Glomerular visceral epithelial cell (primary cell): ENCODE results near the gene TEK.
"Not testable (repeated sequence)": the region's sequence is repeated elsewhere in the genome, so short reads cannot be mapped to it uniquely, and the experiment has no call there.

Experiments
- DNase-seq: peaks from one replicate; pipeline ENCODE4 v3.0.0-alpha.2; 2016; ENCODE audit errors: extremely low spot score

TEK gene

DNA sequence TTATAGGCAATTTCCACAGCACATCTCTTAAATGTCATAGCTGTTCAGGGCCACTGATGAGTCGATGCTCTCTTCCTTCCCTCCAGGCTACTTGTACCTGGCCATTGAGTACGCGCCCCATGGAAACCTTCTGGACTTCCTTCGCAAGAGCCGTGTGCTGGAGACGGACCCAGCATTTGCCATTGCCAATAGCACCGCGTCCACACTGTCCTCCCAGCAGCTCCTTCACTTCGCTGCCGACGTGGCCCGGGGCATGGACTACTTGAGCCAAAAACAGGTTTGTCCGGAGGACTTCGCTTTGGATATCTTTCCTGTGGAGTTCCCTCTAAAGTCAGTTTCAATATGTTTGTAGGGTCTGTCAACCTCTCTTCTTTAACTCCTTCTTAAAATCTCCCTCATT is 103.6 kb downstream of the TEK start:
- no peak for DNase-seq

DNA sequence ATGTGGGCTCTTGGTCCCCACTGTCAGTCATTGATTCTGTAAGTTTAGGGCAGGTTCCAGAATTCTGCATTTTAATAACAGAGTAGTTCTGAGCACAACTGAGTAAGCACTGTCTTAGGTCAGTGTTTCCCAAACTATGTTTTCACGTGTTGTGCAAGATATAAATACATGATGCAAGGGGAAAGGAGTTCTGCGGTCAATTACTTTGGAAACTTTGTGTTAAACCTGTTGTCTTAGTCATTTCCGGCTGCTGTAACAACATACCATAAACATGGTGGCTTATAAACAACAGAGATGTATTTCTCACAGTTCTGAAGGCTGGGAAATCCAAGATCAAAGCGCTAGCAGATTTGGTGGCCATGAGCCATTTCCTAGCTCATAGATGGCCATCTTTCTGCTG is 118.2 kb downstream of the TEK start:
- DNase-seq = no peak

DNA sequence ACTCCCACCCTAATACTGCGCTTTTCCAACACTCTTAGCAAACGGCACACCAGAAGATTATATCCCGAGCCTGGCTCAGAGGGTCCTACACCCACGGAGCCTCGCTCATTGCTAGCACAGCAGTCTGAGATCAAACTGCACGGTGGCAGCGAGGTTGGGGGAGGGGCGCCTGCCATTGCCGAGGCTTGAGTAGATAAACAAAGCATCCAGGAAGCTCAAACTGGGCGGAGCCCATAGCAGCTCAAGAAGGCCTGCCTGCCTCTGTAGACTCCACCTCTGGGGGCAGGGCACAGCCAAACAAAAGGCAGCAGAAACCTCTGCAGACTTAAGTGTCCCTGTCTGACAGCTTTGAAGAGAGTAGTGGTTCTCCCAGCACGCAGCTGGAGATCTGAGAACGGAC is 130.6 kb downstream of the TEK start:
- not testable (repeated sequence) for DNase-seq

DNA sequence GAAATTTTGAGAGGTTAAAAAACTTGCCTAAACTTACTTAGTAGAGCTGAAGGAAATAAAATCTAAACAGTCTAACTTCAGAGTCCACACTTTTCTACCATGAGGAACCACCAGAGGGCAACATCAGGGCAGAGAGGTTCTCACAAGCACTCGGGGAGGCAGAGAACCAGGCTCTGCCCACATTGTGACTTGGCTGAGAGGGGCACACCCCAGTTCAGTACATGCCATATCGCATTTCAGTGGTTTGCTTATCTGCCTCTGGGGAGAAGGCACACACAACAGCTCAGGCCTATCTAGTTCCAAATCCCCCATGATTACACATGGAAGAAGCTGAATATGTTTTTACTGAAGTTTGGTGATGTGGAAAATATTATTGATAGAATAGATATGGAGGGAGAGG is 138.7 kb downstream of the TEK start:
- peak; percentile 38 for DNase-seq

DNA sequence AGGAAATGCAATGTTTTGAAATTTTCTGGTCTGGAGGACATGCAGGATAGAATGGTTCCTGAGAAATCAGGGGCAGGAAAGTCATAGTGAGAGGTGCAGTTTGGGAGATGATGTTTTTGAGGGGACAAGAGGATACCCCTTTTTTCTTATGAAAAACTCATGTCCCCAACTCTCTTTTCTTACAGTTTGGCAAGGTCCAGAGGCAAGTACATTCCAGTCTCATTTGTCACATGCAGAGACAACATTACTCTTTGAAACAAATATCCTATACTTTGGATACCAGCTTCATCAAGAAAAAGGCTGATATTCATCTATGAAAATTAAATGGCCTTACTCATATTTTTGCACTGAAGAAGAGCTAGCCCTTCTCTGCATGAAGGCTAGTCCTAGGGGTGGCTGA is 139.7 kb downstream of the TEK start:
- DNase-seq = no peak

DNA sequence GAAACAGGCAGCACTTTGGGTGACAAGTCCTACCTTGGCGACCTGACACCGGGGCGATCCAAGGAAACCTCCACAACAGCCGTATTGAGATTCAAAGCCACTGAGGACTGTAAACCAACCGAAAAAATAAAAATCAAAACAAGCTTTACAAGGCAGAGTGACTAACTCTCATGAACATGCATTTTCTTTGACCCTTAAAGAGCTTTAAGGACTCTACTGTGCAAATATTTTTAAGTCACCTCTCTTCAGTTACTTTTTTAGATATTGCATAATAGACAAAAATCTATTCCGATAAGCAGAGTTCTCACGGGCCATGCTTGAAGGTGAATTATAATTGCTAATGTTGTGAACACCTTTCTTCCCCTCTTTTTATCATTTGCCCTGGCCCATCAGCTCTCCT is 149.6 kb downstream of the TEK start:
- no peak for DNase-seq

DNA sequence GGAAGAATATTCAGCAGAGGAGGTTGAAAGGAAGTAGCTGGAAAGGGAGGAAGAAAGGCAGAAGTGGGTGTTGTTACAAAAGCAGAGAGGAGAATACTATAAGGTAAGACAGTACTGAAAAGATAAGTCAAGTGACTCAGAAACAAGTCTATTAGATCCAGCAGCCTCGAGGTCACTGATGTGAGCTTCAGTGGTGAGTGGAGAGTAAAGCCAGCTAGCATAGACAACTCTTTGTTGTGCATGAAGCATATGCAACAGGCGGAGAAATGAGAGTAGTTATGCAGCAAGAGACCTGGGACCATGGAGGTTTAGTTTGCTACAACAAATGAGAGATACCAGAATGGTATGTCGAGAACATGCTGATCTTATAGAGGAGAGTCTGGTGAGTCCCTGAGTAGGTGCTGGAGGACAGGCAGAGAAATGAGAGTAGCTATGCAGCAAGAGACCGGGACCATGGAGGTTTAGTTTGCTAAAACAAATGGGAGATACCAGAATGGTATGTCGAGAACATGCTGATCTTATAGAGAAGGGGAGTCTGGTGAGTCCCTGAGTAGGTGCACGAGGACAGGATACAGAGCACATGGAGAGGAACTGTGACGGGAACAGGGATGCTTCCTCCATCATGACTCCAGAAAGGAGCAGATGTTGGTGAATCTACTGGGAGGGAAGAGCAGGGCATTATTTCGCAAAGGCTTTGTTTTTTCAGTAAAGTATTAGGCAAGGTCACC is 151.9 kb downstream of the TEK start:
- no peak for DNase-seq

DNA sequence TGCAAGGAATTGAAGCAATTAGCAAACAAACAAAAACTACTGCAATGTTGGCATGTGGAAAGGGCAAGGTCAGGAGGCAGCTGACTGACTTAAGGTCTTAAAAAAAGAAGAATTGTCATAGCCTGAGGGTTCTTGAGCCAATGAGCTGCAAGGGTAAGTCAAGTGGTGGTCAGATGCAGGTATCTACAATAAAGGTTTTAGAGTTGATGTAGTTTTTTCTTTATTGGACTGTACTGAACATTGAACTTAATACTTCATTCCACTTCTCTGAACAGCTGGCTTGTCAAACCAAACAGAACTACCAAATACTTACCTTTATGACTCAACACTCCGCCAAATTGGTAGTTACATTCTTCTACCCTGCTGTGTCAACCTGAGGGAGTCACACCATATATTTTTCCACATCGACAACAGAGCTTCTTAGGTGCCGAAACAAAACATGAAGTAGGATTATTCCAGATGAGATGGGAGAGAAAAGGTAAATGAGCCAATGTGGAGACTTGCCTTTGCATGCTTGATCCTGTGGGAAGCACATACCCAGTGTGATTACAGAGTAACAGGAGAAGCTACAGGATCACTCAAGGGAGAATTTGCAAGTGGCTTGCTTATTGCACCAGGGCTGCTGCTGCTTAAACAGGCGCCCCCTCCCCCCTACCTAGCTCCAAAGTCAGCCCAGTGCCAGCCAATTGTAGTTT is 152.6 kb downstream of the TEK start:
- no peak for DNase-seq

DNA sequence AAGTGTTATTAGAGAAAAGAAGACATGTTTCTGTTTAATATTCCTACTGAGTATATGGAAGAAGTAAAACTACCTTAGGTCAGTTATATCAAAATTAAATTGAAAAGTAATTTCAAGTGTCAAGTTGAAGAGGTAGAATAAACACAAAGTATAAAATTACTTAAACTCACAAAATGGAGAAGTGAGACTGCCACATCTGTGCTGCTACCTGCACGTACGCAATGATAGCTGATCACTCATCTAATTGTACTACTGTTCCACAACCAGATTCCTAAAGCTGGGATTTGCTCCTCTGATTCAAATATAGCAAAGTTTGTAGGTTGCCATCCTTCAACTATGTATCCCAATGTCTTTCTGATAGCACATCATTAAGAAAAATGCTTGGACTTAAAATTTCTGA is 163.1 kb downstream of the TEK start:
- no peak for DNase-seq

DNA sequence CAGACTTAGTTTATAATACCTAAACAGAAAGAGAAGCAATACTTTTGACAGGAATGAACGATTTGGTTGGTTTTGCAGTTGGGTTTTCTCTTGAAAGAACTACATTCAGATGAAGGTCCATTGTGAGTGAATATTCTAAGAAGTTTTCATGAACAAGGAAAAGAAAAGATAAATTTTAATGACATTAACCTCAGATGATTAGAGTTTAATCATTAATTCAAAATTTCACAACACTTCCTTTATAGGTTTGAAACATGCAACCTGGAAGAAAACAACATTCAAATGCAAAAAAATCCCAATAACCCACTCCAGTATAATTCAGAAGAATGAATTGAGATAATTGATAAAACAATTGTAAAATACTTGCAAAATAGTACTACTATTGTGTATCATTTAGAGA is 164.2 kb downstream of the TEK start:
- no peak for DNase-seq

DNA sequence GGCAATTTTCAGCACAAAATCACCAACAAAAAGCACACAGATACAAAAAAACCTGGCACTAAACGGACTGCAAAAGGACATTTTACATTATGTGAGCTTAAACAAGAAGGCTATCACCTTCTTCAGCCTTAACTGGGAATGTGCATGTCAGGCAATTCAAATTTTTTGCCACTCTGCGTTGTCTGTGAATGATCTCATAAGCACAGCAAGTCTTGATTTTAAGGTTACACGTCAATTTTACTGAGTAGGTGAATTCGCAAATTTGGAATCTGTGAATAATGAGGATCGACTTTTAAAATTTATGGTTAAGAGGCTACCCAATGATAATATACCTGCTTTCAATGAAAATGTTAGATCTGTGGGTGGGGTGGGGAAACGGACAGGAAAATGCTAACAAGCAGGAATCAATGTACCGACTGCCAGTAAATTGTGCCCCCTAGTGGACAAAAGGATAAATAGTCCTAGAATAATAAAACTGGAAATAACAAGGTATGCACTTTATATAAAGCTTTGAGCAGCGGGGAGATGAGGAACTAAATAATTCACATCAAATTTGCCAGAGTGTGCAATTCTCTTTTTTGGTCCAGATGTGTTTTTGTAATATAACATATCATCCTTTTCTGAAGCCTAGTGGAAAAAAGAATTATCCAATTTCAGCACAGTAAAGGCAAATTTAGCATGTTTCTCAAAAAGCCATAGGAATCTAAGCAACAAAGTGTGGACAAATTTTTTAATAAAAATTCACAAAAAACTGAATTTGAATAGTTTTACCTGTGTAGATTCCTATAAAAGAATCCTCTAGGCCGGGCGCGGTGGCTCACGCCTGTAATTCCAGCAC is 167.4 kb downstream of the TEK start:
- DNase-seq = peak; percentile 67

DNA sequence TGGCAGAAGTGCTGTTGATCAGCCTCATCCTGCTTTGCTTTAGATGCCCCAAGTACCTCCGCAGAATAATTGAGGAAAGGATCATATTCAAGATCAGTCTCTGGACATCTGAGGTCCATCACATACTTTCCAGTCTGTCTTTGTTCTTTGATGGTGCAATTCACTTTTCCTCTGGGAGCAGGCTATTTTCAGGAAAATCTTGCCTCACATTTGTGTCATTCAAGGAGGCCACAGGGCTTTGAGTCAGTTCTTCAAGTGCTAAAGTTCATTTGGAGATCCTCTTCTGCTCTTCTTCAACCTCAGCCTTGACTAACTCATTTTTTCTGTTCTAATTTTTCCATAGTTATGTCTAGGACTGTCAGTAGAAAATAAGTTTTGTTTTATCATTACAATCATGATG is 169.3 kb downstream of the TEK start:
- DNase-seq = no peak

DNA sequence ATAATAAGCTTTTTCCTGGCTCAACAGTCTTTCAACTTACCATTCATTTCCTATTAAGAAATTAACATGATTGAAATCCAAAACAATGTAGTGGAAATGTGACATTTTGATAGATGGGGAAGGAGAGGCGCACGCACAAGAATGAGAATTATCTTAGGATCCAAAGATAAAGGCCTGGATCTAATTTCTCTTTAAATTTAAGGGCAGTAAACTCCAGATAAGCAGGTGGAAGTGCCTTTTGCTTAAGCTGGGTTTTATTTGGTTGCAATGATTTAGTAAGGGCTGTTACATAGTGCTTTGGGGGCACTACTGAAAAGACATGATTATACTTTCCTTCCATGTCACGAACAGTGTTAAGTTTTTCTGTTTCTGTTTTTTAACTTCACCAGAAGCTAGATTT is 170.6 kb downstream of the TEK start:
- no peak for DNase-seq
